GM21360 (cell line): ENCODE measurements around the gene COLEC12.
A peak's percentile ranks its signal among the peaks of the same experiment; 100 is the strongest.
"Not testable (repeated sequence)": the region's sequence is repeated elsewhere in the genome, so short reads cannot be mapped to it uniquely, and the experiment has no call there.

Experiments used
- ATAC-seq: cut with Tn5 transposase; IDR thresholded peaks from one replicate; pipeline ENCODE4 v1.9.1; 2021; ENCODE audit warnings: mild to moderate bottlenecking, moderate library complexity; ENCODE audit not compliant: unreplicated experiment

Gene COLEC12

GRCh38 chr18:295756-296490 is 204.6 kb downstream of the COLEC12 start:
- no peak for ATAC-seq

- ATAC-seq: no peak
Measured at GRCh38 chr18:294566-294965, 205.9 kb downstream of the COLEC12 start.

GRCh38 chr18:293536-293935 is 207.0 kb downstream of the COLEC12 start:
- no peak for ATAC-seq

GRCh38 chr18:292271-292670 is 208.2 kb downstream of the COLEC12 start:
- no peak for ATAC-seq

- ATAC-seq: not testable (repeated sequence)
Measured at GRCh38 chr18:289970-290369, 210.5 kb downstream of the COLEC12 start.

GRCh38 chr18:289026-289425 is 211.5 kb downstream of the COLEC12 start:
- no peak for ATAC-seq

- no peak for ATAC-seq
Measured at GRCh38 chr18:286515-287310, 213.8 kb downstream of the COLEC12 start.

- ATAC-seq: no peak
Measured at GRCh38 chr18:285817-286216, 214.7 kb downstream of the COLEC12 start.

- ATAC-seq: no peak
Measured at GRCh38 chr18:275486-275885, 225.0 kb downstream of the COLEC12 start.

- ATAC-seq: no peak
Measured at GRCh38 chr18:274313-274712, 226.2 kb downstream of the COLEC12 start.

GRCh38 chr18:273525-273924 is 227.0 kb downstream of the COLEC12 start:
- ATAC-seq: no peak

- no peak for ATAC-seq
Measured at GRCh38 chr18:272650-273049, 227.9 kb downstream of the COLEC12 start.

- no peak for ATAC-seq
Measured at GRCh38 chr18:269480-270095, 230.9 kb downstream of the COLEC12 start.

GRCh38 chr18:267688-268552 is 232.6 kb downstream of the COLEC12 start, which contains the start of gene THOC1:
TSS of gene THOC1 (minus strand) at chr18:268047. CDS start at chr18:268019, 28 bp downstream.
- ATAC-seq: peak; percentile 89

- peak; percentile 23 for ATAC-seq
Measured at GRCh38 chr18:267380-267687, 233.2 kb downstream of the COLEC12 start.
